ENCODE measurements around the gene RTKN2. TPM values are rescaled to one million over a fixed set of nuclear protein-coding genes. Genes with fewer than 3 reads are reported as not detected.

RTKN2 gene
- total RNA-seq, 1 experiment from 2014 or later: 8.5 TPM

DNA sequence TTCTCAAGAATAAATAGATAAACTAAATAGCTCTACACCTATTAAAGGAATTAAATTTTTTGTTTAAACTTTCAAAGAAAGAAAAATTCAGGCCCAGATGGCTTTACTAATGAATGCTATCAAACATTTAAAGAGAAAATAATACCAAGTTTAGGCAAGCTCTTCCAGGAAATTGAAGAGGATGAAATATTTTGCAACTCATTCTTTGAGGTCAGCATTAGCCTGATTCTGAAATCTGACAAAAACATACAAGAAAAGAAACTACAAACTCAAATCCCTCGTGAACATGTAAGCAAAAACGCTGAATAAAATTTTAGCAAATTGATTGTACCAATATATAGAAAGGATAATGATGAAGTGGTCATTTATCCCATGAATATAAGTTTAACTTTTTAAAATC is 93.4 kb downstream of the RTKN2 start:
- no peak for DNase-seq (ENCODE audit: low read depth)

- DNase-seq (ENCODE audit: low read depth): no peak
These were observed 96.2 kb downstream of the RTKN2 start for GRCh38 chr10:62172465-62172864.

DNA sequence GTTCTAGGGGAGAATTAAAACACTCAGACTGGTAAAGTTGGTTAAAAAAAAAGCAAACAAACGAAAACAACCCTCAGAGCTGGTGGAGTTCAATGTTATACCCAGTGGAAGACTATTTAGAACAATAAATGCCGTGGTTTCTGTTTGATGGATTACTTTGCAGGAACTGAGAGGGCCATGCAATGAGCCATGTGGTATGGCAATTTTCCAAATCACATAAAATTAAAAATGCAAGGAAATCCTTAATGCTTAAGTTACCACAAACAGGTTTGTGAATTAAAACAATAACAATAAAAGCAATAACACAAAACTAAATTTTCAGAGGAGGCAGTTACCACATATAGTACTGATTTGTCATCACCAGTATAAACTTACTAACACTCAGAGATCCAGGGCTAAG is 96.9 kb downstream of the RTKN2 start:
- DNase-seq (ENCODE audit: low read depth): no peak

DNA sequence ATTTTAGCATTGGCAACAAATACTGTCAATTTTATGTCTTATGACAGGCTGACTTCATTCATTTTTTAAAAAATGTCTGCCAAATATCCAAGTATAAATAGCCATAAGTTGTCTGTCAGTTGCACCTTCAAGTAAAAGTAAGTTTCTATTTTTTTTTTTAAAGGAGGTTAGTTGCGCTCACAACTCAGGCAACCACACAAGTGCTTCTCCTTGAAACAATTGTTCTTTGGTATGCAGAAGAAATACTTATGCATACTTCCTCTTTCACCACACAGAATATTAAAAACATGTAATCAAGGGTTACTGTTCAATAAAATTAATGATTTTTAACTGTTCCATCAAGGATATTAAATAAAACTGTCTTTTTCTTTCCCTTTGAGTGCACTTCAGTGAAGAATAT is 97.9 kb downstream of the RTKN2 start:
- no peak for DNase-seq (ENCODE audit: low read depth)

DNA sequence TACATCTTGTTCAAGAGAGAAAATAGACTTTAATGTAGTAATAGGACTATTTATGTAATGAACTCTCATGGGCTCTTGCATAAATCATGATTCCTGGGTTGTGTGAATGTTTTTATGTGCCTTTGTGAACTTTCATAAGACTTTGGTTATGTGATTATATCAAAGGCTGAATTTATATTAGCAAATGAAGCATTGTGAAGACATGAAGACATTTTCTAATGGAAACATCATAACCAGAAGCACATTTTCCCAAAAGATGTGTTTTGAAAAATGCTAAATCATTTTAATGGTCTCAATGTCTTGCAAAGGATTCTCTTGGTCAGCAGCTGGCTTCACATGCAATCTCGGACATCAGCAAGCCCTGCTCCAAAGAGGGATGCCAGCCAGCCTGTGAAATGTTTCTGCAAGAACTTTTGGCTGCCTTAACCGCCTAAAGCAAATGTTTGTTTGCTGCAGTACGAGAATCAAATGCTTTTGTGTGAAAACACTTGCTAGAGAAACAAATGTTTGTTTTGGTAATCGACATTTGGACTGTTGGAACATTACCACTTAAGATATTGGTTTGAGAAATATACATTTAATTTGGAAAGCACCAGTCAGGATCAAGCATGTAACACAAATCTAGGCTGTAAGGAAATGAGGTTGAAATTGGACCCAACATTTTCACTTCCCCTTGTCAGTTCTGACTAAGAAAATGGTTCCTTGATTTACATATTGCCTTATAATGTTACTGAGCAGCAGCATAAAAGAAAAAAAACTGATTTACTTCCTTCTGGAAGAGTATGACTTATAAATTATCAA is 102.1 kb downstream of the RTKN2 start:
- DNase-seq (ENCODE audit: low read depth): no peak

- no peak for DNase-seq (ENCODE audit: low read depth)
These were observed 102.8 kb downstream of the RTKN2 start for GRCh38 chr10:62165803-62166202.

GRCh38 chr10:62163024-62163423 is 105.6 kb downstream of the RTKN2 start:
- DNase-seq (ENCODE audit: low read depth): no peak

GRCh38 chr10:62162261-62162981 is 106.2 kb downstream of the RTKN2 start:
- no peak for DNase-seq (ENCODE audit: low read depth)

DNA sequence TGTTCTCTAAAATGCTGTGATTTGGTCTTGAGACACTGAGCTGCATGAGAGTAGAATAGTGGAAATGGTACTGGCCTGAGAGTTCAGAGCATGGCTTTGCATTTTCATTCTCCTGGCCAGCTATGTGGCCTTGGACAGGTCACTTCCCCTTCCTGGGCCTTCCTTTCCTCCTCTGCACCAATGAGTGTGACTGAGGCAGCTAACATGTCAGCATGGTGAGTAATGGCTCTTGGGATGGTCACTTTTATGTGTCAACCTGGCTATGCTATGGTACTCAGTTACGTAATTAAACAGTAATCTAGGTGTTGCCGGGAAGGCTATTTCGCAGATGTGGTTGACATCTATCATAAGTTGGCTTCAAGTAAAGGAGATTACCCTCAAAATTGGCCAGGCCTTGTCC is 109.3 kb downstream of the RTKN2 start:
- DNase-seq (ENCODE audit: low read depth): no peak

DNA sequence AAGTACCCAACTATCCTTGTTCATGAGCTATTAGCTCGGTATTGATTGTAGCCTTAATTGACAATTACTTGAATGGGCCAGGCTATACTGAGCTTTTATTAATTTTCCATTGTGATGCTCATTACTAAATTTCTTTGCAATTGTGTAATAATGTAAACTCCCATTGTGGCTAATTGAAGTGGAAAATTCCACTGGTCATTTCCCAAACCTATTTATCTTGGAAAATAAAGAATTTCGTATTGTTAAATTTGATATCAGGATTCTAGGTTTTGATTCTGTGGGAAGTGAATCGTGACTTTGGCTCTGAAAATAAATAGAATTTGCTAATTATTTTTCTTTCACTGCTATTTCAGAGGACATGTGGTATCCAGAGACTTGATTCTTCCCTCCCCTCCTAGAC is 111.0 kb downstream of the RTKN2 start:
- no peak for DNase-seq (ENCODE audit: low read depth)

- no peak for DNase-seq (ENCODE audit: low read depth)
These were observed 113.5 kb downstream of the RTKN2 start for GRCh38 chr10:62155054-62155680.

- no peak for DNase-seq (ENCODE audit: low read depth)
These were observed 114.4 kb downstream of the RTKN2 start for GRCh38 chr10:62154231-62154630.

DNA sequence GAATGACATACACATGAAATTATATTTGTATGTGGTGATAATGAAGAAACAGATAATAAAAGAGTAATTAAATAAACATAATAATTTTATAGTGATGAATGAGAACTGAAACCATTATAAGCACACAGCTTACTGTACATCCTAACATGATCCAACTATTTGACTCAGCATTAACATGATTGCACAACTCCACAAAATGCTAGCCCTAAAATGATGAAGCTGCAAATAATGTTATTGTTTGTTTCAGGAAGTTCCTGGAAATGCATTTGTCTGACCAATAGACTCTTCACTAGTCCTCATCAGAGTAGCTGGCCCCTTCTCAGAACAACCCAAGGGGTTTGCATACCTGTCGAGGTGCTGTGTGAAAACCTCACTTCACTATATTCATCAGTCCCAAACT is 115.5 kb downstream of the RTKN2 start:
- no peak for DNase-seq (ENCODE audit: low read depth)

- no peak for DNase-seq (ENCODE audit: low read depth)
These were observed 119.0 kb downstream of the RTKN2 start for GRCh38 chr10:62149621-62150020.

GRCh38 chr10:62148155-62148554 is 120.5 kb downstream of the RTKN2 start:
- DNase-seq (ENCODE audit: low read depth): no peak

GRCh38 chr10:62147425-62147824 is 121.2 kb downstream of the RTKN2 start:
- DNase-seq (ENCODE audit: low read depth): no peak

GRCh38 chr10:62136931-62137330 is 131.7 kb downstream of the RTKN2 start:
- no peak for DNase-seq (ENCODE audit: low read depth)

GRCh38 chr10:62133618-62134017 is 135.0 kb downstream of the RTKN2 start:
- DNase-seq (ENCODE audit: low read depth): no peak

Other genes starting within 250 kb of the RTKN2 start
- 1.8 and 2.4 TPM in 2 replicates for gene ZNF365, start 105.5 kb upstream of the RTKN2 start, total RNA-seq (2014; rRNA removed; shearing (Covaris generic))

Data from Daoy (cell line).